AG08395 (cell line): Measurements from ENCODE around the gene ZNF593.

Experiments
- DNase-seq: peaks from one replicate; pipeline ENCODE4 v3.0.0; 2012; ENCODE audit warnings: mixed read lengths, low spot score

ZNF593 gene

DNA sequence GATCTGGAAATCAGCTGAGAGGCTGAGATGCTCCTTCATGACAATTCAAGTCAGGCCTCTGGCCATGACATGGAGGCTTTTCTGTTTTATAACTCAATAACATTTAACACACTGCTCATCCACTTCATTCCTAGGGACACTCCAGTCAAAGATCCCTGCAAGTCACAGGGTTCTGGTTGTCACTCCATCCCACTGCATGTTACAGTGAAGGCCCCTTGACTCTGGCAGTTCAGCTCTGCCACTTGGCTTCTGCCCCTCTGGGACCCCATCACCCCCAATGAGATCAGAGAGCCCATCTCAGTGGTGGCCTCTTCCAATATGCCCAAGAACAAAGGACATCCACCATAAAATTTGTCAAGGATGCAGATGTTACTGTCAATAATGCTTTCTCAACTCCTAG, 20.8 kb upstream of the ZNF593 start:
- DNase-seq: no peak

GRCh38 chr1:26153966-26154532, 15.7 kb upstream of the ZNF593 start:
- no peak for DNase-seq

DNA sequence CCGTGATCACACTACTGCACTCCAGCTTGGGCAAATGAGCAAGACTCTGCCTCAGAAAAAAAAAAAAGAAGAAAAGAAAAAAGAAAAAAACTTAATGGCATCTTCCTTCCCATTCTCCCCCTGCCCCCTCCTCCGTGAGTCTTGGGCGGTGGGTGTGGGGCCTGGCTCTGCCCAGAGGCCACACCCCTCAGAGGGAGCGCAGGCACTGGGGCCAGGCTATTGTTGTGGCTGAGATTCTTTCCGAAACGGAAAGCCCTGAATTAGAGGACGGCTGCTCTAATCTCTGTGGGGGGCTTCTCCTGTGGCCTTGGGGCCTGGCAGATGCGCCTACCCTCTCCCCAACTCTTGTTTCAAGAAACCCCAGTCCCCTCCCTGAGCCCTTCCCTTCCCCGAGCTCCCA, 15.0 kb upstream of the ZNF593 start:
- DNase-seq: no peak

DNA sequence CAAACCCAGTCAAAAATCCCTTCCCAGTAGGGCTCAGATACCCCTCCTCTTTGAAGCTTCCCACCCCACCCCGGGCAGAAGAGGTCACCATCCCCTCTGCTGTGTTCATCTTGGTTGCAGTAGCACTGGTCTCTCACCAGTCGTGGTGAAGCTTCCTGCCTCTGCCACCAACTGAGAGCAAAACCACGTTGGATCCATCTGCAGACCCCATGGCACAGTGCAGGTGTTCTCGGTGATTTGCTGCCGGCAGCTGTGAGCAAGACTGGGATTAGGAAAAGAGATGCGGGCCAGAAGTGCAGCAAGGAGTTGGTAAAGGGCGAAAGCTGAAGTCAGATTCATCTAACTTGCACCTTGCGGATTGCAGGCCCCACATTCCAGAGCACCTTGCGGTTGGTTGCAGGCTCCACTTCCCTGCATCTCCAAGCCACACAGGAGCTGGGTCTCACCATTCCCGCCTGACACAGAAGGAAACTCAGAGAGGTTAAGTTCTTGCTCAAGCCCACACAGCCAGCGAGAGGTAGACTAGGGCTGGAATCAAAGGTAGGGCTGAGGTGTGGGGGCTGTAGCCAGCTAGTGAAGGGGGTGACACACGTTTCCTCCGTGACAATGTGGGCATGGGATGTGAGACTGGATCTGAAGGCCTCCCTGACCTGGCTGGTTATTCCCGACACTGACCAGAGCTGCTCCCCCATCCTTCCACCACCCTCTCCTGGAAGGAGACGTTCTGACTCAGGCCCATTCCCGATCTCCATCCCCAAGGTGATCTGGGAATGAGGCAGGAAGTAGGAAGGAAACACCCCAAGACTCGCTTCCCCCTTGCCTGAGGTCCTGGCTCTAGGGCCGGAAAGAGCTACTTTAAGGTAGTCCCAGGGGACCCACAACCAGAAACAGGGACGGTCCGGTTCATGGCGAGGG, 14.1 kb upstream of the ZNF593 start:
- DNase-seq: peak; percentile 1

- peak; percentile 5 for DNase-seq
These were observed 13.2 kb upstream of the ZNF593 start for GRCh38 chr1:26156285-26157038.

DNA sequence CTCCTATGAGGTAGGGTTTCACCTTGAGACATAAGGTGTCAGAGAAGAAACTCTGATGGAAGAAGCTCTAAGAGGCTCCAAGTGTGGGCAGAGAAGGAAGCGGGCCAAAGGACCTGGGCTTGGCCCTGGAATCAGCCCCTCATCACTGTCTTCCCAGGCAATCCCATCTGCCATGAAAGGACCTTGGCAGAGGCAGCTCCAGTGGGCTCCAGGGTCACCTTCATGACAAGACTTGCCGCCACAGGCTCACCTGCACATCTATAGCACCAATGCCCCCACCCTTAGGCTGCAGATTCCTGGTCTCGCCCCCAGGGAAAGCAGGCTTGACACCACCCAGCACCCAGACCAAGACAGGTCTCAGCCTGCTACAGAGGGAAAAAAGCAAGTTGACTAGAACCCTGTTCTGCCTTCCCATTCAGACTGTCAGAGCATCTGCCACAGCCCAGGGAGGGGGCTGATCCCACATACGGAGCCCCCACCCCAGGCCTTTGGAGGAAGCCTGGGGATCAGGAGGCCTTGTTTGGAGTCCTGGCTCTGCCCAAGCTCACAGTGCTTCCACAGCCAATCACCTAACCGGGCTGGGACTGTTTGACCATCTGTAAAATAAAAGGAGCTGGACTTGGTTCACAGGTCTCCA, 11.3 kb upstream of the ZNF593 start:
- DNase-seq: no peak

- no peak for DNase-seq
These were observed 10.6 kb upstream of the ZNF593 start, which contains the start of gene FAM110D for GRCh38 chr1:26158908-26159742. TSS of gene FAM110D (plus strand) at chr1:26159079. CDS start at chr1:26161292, 2,213 bp downstream.

GRCh38 chr1:26159743-26160039, 10.0 kb upstream of the ZNF593 start:
- no peak for DNase-seq

GRCh38 chr1:26160527-26161414, 8.9 kb upstream of the ZNF593 start:
- no peak for DNase-seq

DNA sequence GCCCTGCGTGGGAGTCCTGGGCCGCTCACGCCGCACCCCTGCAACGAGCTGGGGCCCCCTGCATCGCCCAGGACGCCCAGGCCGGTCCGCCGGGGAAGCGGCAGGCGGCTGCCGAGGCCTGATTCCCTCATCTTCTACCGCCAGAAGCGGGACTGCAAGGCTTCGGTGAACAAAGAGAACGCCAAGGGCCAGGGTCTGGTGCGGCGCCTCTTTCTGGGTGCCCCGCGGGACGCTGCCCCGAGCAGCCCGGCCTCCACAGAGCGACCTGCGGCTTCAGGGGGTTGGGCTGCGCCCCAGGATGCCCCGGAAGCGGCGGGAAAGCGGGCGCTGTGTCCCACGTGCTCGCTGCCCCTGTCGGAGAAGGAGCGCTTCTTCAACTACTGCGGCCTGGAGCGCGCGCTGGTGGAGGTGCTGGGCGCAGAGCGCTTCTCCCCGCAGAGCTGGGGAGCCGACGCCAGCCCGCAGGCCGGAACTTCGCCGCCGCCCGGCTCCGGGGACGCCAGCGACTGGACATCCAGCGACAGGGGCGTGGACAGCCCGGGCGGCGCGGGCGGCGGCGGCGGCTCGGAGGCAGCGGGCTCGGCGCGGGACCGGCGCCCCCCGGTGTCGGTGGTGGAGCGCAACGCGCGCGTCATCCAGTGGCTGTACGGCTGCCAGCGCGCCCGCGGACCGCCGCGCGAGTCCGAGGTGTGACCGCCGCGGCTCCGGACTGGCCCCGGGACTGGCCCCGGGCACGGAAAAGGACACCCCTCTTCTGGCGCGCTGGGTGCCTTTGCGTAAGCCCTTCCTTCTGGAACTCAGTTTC, 8.1 kb upstream of the ZNF593 start:
- peak; percentile 49 for DNase-seq

DNA sequence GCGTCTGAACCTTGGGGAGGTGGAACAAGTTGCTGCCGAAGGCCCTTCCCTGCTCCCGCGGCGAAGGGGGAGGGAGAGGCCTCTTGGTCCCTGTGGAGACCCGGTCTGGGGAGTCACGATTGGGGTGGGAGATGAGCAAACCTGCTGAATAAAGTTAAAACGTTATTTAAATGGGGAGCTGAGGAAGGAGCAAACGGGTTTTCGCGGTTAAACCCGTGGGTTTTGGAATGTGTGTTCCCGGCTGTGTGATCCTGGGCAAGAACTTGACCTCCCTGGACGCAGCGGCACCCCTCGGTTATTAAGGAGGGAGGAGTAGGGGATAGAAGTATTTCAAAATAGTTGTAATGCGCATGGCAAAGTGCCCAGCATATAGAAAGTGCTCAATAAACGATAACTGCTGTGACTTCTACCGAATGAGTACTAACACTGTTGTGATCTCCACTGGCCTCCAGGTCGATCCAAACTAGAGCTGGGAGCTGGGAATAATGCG, 7.4 kb upstream of the ZNF593 start:
- DNase-seq: no peak

GRCh38 chr1:26163684-26164035, 6.0 kb upstream of the ZNF593 start:
- no peak for DNase-seq

DNA sequence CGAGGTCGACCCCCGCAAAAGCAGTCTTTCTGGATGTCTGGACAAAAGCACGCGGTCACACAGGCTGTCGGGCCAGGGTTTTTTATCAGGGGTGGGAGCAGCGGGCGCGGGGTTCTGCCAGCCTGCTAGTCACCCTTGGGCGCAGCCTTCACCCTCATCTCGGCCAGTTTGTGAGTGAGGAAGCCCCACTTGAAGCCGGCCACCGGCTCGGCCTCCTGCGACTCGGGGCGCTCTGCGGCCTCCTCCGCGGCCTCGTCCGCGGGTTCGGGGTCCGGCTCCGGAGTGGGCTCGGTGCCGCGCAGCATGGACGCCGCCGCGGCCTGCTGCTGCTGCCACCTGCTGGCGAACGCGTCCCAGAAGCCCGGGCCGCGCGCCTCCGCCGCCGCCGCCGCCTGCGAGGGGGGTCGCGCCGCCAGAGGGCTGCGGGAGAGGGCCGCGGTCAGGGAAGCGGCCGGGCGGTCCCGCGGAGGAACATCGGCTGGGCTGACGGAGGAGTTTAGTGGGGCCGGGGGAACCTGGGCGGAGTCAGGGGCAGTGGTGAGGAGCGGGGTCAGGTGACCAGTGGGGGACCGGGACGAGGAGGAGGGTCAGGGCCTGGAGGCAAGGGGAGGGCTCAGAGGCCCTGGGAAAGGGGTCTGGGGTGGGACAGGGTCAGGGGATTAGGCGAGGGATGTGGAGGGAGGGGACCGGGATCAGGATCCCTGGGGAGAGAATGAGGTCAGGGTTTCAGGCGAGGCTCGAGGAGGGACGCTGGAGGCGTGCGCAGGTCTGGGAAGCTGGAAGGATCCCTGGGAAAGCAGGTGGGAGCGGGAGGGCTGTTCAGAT, 5.5 kb upstream of the ZNF593 start:
- peak; percentile 56 for DNase-seq

GRCh38 chr1:26164861-26165842, 4.6 kb upstream of the ZNF593 start:
- DNase-seq: no peak

DNA sequence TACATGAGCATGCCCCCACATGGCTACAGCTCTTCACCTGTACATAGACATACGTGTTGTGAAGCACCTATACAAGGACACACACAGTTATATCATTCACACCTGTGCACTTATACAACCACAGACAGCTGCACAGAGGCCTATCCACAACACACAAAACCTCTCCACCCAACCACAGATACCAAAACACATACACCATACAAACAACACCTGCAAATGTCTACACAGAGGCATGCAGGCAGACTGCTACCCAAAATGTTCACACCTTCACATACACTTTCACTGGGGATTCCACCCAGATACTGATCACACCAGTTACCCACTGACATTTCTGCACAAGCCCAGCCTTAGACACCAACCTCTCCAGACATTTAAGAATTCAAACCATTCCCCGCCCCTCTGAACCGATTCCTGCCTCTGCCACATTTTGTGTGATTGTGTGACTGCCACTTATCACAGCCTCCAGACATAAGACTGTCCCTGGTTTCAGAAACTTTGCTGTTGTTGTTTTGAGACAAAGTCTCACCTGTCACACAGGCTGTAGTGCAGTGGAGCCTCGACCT, 2.9 kb upstream of the ZNF593 start:
- no peak for DNase-seq

DNA sequence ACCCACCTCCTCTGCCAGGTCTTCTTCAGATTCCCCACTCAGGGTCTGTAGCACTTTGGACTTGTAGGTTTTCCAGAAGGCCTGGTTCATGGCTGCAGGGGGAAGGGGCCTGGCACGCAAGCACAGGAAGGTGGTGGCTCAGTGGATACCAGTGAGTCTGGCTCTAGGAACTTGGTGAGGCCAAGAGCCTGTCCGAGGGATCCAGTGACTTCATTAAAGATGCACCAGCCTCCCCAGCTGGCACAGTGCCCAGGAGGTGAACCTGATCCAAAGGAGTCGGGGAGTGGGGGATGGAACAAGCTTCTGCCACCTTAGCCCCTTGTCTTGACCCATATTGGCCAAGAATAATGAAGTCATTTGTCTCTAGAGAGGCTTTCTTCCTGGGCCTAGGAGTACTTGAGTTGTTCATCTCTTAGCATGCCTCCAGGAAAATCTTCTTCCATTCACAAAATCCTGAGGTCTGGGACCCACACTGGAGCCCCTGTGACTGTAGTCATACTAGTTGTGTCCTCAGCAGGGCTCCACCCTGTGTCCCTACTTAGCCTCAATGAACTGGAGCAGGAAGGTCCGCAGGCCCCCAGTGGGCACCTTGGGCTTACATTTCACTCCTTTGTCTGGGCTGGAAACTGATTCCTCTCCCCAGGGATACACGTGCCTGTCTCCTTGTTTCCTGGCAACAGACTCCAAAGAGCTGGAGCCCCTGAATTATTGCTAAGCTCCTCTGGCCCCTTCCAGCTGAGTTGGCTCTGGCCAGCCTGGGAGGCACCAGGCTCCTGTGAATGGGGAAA, 1.1 kb upstream of the ZNF593 start, which contains the start of gene C1orf232:
TSS of gene C1orf232 (minus strand) at position 554 of the 788 bp plus-strand sequence. CDS start at position 90, 464 bp downstream.
- DNase-seq: no peak
